HG03575 (cell line): ENCODE results near the gene DACH1.
"Not testable (repeated sequence)": the region's sequence is repeated elsewhere in the genome, so short reads cannot be mapped to it uniquely, and the experiment has no call there.

ENCODE experiments used
- ATAC-seq: cut with Tn5 transposase; IDR thresholded peaks from one replicate; pipeline ENCODE4 v1.9.1; 2021; ENCODE audit not compliant: unreplicated experiment, insufficient number of reproducible peaks, low FRiP score; ENCODE audit errors: extremely low read depth

DACH1 gene

GRCh38 chr13:71789693-71790329, 77.2 kb downstream of the DACH1 start:
- ATAC-seq = no peak

- ATAC-seq = no peak
Measured at GRCh38 chr13:71789037-71789436, 78.0 kb downstream of the DACH1 start.

- no peak for ATAC-seq
Measured at GRCh38 chr13:71787414-71787813, 79.6 kb downstream of the DACH1 start.

- no peak for ATAC-seq
Measured at GRCh38 chr13:71786875-71787274, 80.1 kb downstream of the DACH1 start.

- no peak for ATAC-seq
Measured at GRCh38 chr13:71785361-71785760, 81.6 kb downstream of the DACH1 start.

GRCh38 chr13:71780546-71780945, 86.5 kb downstream of the DACH1 start:
- no peak for ATAC-seq

- not testable (repeated sequence) for ATAC-seq
Measured at GRCh38 chr13:71778998-71779397, 88.0 kb downstream of the DACH1 start.

- no peak for ATAC-seq
Measured at GRCh38 chr13:71775966-71776365, 91.0 kb downstream of the DACH1 start.

- ATAC-seq = no peak
Measured at GRCh38 chr13:71774863-71775262, 92.1 kb downstream of the DACH1 start.

- ATAC-seq = no peak
Measured at GRCh38 chr13:71773531-71773930, 93.5 kb downstream of the DACH1 start.

GRCh38 chr13:71772361-71772760, 94.6 kb downstream of the DACH1 start:
- no peak for ATAC-seq

GRCh38 chr13:71771144-71771543, 95.9 kb downstream of the DACH1 start:
- no peak for ATAC-seq

GRCh38 chr13:71770710-71771109, 96.3 kb downstream of the DACH1 start:
- no peak for ATAC-seq

- ATAC-seq = no peak
Measured at GRCh38 chr13:71768881-71769280, 98.1 kb downstream of the DACH1 start.

GRCh38 chr13:71759651-71760511, 107.1 kb downstream of the DACH1 start:
- no peak for ATAC-seq

GRCh38 chr13:71758828-71759227, 108.2 kb downstream of the DACH1 start:
- no peak for ATAC-seq

- no peak for ATAC-seq
Measured at GRCh38 chr13:71754407-71754974, 112.5 kb downstream of the DACH1 start.

GRCh38 chr13:71752775-71753513, 114.1 kb downstream of the DACH1 start:
- no peak for ATAC-seq

GRCh38 chr13:71751073-71751472, 115.9 kb downstream of the DACH1 start:
- no peak for ATAC-seq
